Caco-2 (cell line): ENCODE results near the gene TENM3. TPM values are rescaled to one million over a fixed set of nuclear protein-coding genes. Genes with fewer than 3 reads are reported as not detected.

Experiments used
- BruUV-seq: library from RNA; stranded (reverse); fragments of 400-500 nt; replicated peaks from 2 replicates; lab custom pipeline; 2021; lab: Mats Ljungman, UMichigan
- CTCF ChIA-PET: fragments of 300-600 bp; sonication (Branson Sonifier 250); formaldehyde crosslinking; loops from one replicate; lab custom pipeline; 2022; ENCODE audit warnings: antibody characterized with exemption; lab: Charles Lee
- POLR2A ChIA-PET: fragments of 300-600 bp; sonication (Branson Sonifier 250); formaldehyde crosslinking; loops from one replicate; lab custom pipeline; 2022; ENCODE audit warnings: antibody characterized with exemption; lab: Charles Lee
- DNase-seq, 2 experiments: peaks; one replicate each; pipeline versions ENCODE4 v3.0.0 to v3.0.0-alpha.2; 2020 to 2022
- H3K27me3 ChIP-seq: replicated peaks from 2 replicates; pipeline ENCODE4 v1.6.0; 2011; ENCODE audit warnings: low read length; ENCODE audit not compliant: control insufficient read depth, insufficient read depth
- H3K36me3 ChIP-seq: 2 replicates; pipeline ENCODE4 v1.5.1; 2011; ENCODE audit warnings: low read length; ENCODE audit not compliant: control insufficient read depth, insufficient read depth
- H3K4me1 ChIP-seq: fragments of 250-450 bp; sonication (Bioruptor Pico); 2 replicates; pipeline ENCODE4 v1.5.1; 2020; ENCODE audit warnings: mild to moderate bottlenecking
- H3K4me3 ChIP-seq: 2 replicates; pipeline ENCODE4 v1.5.1; 2011; ENCODE audit warnings: low read depth, mild to moderate bottlenecking, control low read depth, low read length
- H3K9me3 ChIP-seq: fragments of 250-450 bp; sonication (Bioruptor Pico); 2 replicates; pipeline ENCODE4 v1.5.1; 2020; ENCODE audit warnings: mild to moderate bottlenecking, moderate library complexity
- H3K27ac Mint-ChIP-seq: one replicate; pipeline ENCODE4 v1.8.0; 2022; ENCODE audit warnings: mixed read lengths; ENCODE audit not compliant: unreplicated experiment
- H3K27me3 Mint-ChIP-seq: one replicate; pipeline ENCODE4 v1.8.0; 2022; ENCODE audit warnings: mixed read lengths; ENCODE audit not compliant: insufficient read depth, unreplicated experiment
- H3K36me3 Mint-ChIP-seq: one replicate; pipeline ENCODE4 v1.8.0; 2022; ENCODE audit warnings: mild to moderate bottlenecking, mixed read lengths; ENCODE audit not compliant: insufficient read depth, unreplicated experiment
- H3K4me1 Mint-ChIP-seq: one replicate; pipeline ENCODE4 v1.8.0; 2022; ENCODE audit warnings: low read depth, mixed read lengths; ENCODE audit not compliant: unreplicated experiment
- H3K4me3 Mint-ChIP-seq: one replicate; pipeline ENCODE4 v1.8.0; 2022; ENCODE audit warnings: mild to moderate bottlenecking, moderate library complexity, mixed read lengths; ENCODE audit not compliant: unreplicated experiment
- H3K9me3 Mint-ChIP-seq: one replicate; pipeline ENCODE4 v1.8.0; 2022; ENCODE audit warnings: mixed read lengths; ENCODE audit not compliant: unreplicated experiment
- intact Hi-C: fragments of 100-400 bp; cut with micrococcal nuclease; formaldehyde crosslinking; loops from one replicate; pipeline ENCODE4 v1.10.0; 2022; ENCODE audit not compliant: unreplicated experiment
- total RNA-seq: library from RNA; stranded (reverse); gene quantifications from 2 replicates; pipeline ENCODE4 v1.2.3, GENCODE V29; 2022
- TF ChIP-seq, protein P1 (sequence below), 2 experiments: fragments of 200-600 bp in 1 of 2; IDR thresholded peaks; 1 replicate in 1 of 2; 2 replicates in 1 of 2; pipeline versions ENCODE4 v1.5.1 to v1.8.0; 2011 to 2022; ENCODE audit warnings: antibody characterized with exemption in 1 of 2, control low read depth in 1 of 2, inconsistent platforms in 1 of 2, low read depth in 1 of 2, low read length in 1 of 2, mild to moderate bottlenecking in 1 of 2, moderate library complexity in 1 of 2; ENCODE audit not compliant: insufficient read depth in 1 of 2, severe bottlenecking in 1 of 2, unreplicated experiment in 1 of 2

The TENM3 gene
- total RNA-seq, 1 experiment from 2014 or later: 94.7 TPM

DNA sequence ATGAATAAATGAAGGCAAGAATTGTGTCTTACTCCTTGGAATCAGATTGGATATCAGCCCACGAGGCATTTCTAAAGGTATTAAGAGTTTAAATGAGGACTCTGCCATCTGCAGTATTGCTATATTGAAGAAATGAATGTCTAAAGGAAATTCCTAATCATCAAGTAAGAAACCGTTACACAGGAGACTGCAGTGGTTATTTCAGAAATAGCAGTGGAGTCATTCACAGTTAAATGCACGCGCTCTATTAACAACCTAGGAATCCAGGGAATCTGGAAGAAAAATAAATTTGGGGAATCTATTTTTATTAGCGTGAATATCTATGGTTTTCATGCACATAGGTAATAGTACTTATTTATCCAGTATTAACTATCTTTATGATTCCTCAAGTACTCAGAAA lies 334.2 kb downstream of the TENM3 start:
- Histone ChIP-seq H3K4me1 (peaks cover 25% of the 10 kb centered on the region), H3K9me3 (no peaks in the 10 kb centered on the region), H3K4me3 (no peak overlapping the region), H3K27me3 (no peaks in the 10 kb centered on the region), H3K36me3 (no peaks in the 10 kb centered on the region)
- TF ChIP-seq, protein P1, sequence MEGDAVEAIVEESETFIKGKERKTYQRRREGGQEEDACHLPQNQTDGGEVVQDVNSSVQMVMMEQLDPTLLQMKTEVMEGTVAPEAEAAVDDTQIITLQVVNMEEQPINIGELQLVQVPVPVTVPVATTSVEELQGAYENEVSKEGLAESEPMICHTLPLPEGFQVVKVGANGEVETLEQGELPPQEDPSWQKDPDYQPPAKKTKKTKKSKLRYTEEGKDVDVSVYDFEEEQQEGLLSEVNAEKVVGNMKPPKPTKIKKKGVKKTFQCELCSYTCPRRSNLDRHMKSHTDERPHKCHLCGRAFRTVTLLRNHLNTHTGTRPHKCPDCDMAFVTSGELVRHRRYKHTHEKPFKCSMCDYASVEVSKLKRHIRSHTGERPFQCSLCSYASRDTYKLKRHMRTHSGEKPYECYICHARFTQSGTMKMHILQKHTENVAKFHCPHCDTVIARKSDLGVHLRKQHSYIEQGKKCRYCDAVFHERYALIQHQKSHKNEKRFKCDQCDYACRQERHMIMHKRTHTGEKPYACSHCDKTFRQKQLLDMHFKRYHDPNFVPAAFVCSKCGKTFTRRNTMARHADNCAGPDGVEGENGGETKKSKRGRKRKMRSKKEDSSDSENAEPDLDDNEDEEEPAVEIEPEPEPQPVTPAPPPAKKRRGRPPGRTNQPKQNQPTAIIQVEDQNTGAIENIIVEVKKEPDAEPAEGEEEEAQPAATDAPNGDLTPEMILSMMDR (IDR thresholded peaks at IDR 0.05; ENCODE audit: insufficient read depth in 1 of 2, low read depth in 1 of 2, low read length in 1 of 2, severe bottlenecking in 1 of 2, unreplicated experiment in 1 of 2): no peak
- peaks cover 14% of the 10 kb centered on the region for H3K4me1 Mint-ChIP-seq
- H3K9me3 Mint-ChIP-seq: no peaks in the 10 kb centered on the region
- no peak overlapping the region for H3K27ac Mint-ChIP-seq
- H3K36me3 Mint-ChIP-seq: peaks cover 12% of the 10 kb centered on the region
- DNase-seq: no peak
- H3K4me3 Mint-ChIP-seq: peak overlapping the region; percentile 40
- no TSS peak for BruUV-seq
- intact Hi-C loops: no loop called here
- ChIA-PET CTCF (no interaction called here), POLR2A (no interaction called here)
- no peaks in the 10 kb centered on the region for H3K27me3 Mint-ChIP-seq

DNA sequence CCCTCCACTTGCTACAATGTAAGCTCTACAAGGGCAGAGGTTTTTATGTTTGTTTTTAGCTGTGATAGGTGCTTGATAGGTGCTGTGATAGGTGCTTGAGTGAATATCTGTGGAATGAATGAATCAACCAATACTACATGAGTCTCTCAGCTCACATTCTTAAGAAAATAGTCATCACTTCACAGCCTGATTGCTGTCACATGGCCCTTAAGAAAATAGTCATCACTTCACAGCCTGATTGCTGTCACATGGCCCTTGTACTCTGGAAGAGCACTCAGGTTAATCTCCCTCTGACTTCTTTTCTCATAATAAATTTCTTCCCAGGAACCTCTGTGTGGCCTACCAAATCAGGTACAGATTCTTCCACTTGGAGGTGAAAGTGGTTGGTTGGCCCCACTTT lies 335.2 kb downstream of the TENM3 start:
- no peaks in the 10 kb centered on the region for H3K27me3 Mint-ChIP-seq
- H3K9me3 Mint-ChIP-seq: no peaks in the 10 kb centered on the region
- H3K27ac Mint-ChIP-seq: no peak overlapping the region
- ChIA-PET POLR2A (interaction anchor here (0.6 kb wide), 1 partner anchor 57 kb away, joined by 3 read pairs; no protein-coding TSS in a partner anchor), CTCF (no interaction called here)
- Histone ChIP-seq H3K27me3 (no peaks in the 10 kb centered on the region), H3K4me3 (no peak overlapping the region), H3K36me3 (no peaks in the 10 kb centered on the region), H3K4me1 (peaks cover 25% of the 10 kb centered on the region), H3K9me3 (no peaks in the 10 kb centered on the region)
- BruUV-seq: no TSS peak
- TF ChIP-seq, protein P1 (IDR thresholded peaks at IDR 0.05; ENCODE audit: insufficient read depth in 1 of 2, low read depth in 1 of 2, low read length in 1 of 2, severe bottlenecking in 1 of 2, unreplicated experiment in 1 of 2): no peak
- peak; percentile 31 to 48 for DNase-seq
- H3K4me1 Mint-ChIP-seq: peaks cover 14% of the 10 kb centered on the region
- intact Hi-C loops: no loop called here
- H3K4me3 Mint-ChIP-seq: no peak overlapping the region
- peaks cover 7% of the 10 kb centered on the region for H3K36me3 Mint-ChIP-seq

DNA sequence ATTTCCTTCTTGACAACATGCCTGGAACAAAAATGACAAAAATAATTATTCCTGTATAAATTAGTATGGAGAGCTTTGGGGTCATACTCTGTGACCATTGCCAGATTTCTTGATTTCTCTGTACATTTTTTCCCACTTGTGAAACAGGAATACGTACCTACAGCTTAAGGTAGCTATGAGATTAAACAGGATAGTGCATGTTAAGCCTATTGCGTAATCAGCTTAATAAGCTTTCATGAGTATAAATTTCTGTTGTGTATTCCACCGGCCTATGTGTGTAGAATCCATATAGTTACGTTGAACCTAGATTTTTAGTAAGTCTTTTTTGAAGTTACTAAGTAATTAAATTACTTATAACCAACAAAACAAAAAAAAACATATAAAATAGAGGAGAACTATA lies 339.0 kb downstream of the TENM3 start:
- Mint-ChIP-seq H3K27ac (no peak overlapping the region), H3K36me3 (no peaks in the 10 kb centered on the region), H3K9me3 (no peaks in the 10 kb centered on the region), H3K4me1 (peaks cover 3% of the 10 kb centered on the region), H3K27me3 (no peaks in the 10 kb centered on the region), H3K4me3 (no peak overlapping the region)
- TF ChIP-seq, protein P1 (IDR thresholded peaks at IDR 0.05; ENCODE audit: insufficient read depth in 1 of 2, low read depth in 1 of 2, low read length in 1 of 2, severe bottlenecking in 1 of 2, unreplicated experiment in 1 of 2): no peak
- intact Hi-C loops: no loop called here
- BruUV-seq: no TSS peak
- Histone ChIP-seq H3K4me1 (peaks cover 13% of the 10 kb centered on the region), H3K9me3 (no peaks in the 10 kb centered on the region), H3K36me3 (no peaks in the 10 kb centered on the region), H3K27me3 (no peaks in the 10 kb centered on the region), H3K4me3 (no peak overlapping the region)
- POLR2A ChIA-PET: no interaction called here
- DNase-seq: no peak
- CTCF ChIA-PET: interaction anchor here (1.4 kb wide), 1 partner anchor 343 kb away, joined by 3 read pairs; no protein-coding TSS in a partner anchor
